Measurements from ENCODE around the gene FAM13A. TPM values are rescaled to one million over a fixed set of nuclear protein-coding genes. Genes with fewer than 3 reads are reported as not detected.

FAM13A gene
- polyA plus RNA-seq, 1 donor from 2014 or later = 4.0 TPM

DNA sequence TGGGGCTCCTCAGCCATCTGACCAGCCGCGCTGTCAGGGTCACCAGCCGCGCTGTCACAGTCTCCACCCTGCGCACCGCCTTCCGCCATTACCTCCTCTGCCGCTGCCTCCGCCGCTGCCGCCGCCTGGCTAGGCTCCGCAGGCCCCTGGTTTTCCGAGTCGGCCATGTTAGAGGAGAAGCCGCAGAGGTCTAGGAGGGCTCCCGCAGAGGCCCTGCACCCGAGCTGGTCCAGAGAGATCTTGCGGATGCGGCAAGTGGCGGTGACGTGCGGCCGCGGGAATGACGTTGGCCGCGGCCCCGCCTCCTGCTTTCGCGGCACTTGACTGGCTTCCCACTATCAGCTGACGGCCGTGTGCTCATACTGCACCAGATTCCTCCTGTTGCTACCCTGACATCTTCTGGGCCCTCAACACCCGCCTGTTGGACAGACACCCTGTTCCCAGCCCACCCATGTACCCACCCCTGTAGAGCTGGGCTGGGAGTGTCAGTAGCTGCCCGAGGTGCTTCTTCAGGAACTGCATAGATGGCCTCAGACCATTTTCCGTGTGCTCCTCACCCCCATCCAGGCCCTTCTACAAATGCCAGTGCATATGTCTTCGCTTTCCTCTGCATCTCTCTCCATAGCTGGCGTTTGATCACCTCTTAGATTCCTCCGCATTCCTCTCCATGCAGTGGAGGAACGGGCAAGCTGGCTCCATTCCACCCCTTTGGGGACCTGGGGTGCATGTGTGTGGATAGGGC, 359.2 kb downstream of the FAM13A start, which contains the start of gene NAP1L5:
Gene NAP1L5, minus strand, starts transcription at position 242 of the 742 bp plus-strand sequence. Its CDS starts 75 bp downstream, at position 167.
- no peaks in the 10 kb centered on the region for H3K9me2 ChIP-seq (ENCODE audit: insufficient read depth, low read length)
- H3K4me3 ChIP-seq (ENCODE audit: low read length) = peak within 1 kb of the TSS; percentile 67
- H3K36me3 ChIP-seq (ENCODE audit: insufficient read depth, low read length) = no peaks in the 10 kb centered on the region
- H3F3A ChIP-seq (ENCODE audit: insufficient read depth, low read length, poor library complexity, severe bottlenecking) = no peaks in the 10 kb centered on the region
- peak within 1 kb of the TSS; percentile 59 for H3K27ac ChIP-seq (ENCODE audit: low read length)
- H2AFZ ChIP-seq (ENCODE audit: low read depth, low read length) = no peak within 1 kb of the TSS
- no peaks in the 10 kb centered on the region for H3K9me3 ChIP-seq (ENCODE audit: low read length)
- no peaks in the 10 kb centered on the region for H3K27me3 ChIP-seq (ENCODE audit: insufficient read depth, low read depth, low read length)
- peak within 1 kb of the TSS; percentile 13 for H3K4me2 ChIP-seq (ENCODE audit: low read length)
- peak within 1 kb of the TSS; percentile 61 for H3K9ac ChIP-seq (ENCODE audit: low read length)
- no peaks in the 10 kb centered on the region for H4K20me1 ChIP-seq (ENCODE audit: insufficient read depth)
- TF ChIP-seq POLR2AphosphoS5 (IDR thresholded peaks at IDR 0.05) = peak; percentile 68
- no peak for TF ChIP-seq SMC3 (conservative IDR thresholded peaks at IDR 0.05; ENCODE audit: poor library complexity)
- TF ChIP-seq, protein P1, sequence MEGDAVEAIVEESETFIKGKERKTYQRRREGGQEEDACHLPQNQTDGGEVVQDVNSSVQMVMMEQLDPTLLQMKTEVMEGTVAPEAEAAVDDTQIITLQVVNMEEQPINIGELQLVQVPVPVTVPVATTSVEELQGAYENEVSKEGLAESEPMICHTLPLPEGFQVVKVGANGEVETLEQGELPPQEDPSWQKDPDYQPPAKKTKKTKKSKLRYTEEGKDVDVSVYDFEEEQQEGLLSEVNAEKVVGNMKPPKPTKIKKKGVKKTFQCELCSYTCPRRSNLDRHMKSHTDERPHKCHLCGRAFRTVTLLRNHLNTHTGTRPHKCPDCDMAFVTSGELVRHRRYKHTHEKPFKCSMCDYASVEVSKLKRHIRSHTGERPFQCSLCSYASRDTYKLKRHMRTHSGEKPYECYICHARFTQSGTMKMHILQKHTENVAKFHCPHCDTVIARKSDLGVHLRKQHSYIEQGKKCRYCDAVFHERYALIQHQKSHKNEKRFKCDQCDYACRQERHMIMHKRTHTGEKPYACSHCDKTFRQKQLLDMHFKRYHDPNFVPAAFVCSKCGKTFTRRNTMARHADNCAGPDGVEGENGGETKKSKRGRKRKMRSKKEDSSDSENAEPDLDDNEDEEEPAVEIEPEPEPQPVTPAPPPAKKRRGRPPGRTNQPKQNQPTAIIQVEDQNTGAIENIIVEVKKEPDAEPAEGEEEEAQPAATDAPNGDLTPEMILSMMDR (IDR thresholded peaks at IDR 0.05; ENCODE audit: poor library complexity, severe bottlenecking) = no peak
- TF ChIP-seq, protein P2, sequence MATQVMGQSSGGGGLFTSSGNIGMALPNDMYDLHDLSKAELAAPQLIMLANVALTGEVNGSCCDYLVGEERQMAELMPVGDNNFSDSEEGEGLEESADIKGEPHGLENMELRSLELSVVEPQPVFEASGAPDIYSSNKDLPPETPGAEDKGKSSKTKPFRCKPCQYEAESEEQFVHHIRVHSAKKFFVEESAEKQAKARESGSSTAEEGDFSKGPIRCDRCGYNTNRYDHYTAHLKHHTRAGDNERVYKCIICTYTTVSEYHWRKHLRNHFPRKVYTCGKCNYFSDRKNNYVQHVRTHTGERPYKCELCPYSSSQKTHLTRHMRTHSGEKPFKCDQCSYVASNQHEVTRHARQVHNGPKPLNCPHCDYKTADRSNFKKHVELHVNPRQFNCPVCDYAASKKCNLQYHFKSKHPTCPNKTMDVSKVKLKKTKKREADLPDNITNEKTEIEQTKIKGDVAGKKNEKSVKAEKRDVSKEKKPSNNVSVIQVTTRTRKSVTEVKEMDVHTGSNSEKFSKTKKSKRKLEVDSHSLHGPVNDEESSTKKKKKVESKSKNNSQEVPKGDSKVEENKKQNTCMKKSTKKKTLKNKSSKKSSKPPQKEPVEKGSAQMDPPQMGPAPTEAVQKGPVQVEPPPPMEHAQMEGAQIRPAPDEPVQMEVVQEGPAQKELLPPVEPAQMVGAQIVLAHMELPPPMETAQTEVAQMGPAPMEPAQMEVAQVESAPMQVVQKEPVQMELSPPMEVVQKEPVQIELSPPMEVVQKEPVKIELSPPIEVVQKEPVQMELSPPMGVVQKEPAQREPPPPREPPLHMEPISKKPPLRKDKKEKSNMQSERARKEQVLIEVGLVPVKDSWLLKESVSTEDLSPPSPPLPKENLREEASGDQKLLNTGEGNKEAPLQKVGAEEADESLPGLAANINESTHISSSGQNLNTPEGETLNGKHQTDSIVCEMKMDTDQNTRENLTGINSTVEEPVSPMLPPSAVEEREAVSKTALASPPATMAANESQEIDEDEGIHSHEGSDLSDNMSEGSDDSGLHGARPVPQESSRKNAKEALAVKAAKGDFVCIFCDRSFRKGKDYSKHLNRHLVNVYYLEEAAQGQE (IDR thresholded peaks at IDR 0.05; ENCODE audit: borderline replicate concordance) = peak; percentile 18
- TF ChIP-seq EP300 (conservative IDR thresholded peaks at IDR 0.05; ENCODE audit: poor library complexity, severe bottlenecking) = no peak
- TF ChIP-seq EZH2 (IDR thresholded peaks at IDR 0.05; ENCODE audit: borderline replicate concordance, insufficient read depth, low read length, poor library complexity, severe bottlenecking) = no peak
- TF ChIP-seq RAD21 (conservative IDR thresholded peaks at IDR 0.05) = no peak
- no peak for TF ChIP-seq TAF1 (IDR thresholded peaks at IDR 0.05; ENCODE audit: low read depth)
- TF ChIP-seq MXI1 (conservative IDR thresholded peaks at IDR 0.05; ENCODE audit: poor library complexity, severe bottlenecking) = no peak
- H3K79me2 ChIP-seq (replicated peaks; ENCODE audit: insufficient read depth, low read length) = no peaks in the 10 kb centered on the region

DNA sequence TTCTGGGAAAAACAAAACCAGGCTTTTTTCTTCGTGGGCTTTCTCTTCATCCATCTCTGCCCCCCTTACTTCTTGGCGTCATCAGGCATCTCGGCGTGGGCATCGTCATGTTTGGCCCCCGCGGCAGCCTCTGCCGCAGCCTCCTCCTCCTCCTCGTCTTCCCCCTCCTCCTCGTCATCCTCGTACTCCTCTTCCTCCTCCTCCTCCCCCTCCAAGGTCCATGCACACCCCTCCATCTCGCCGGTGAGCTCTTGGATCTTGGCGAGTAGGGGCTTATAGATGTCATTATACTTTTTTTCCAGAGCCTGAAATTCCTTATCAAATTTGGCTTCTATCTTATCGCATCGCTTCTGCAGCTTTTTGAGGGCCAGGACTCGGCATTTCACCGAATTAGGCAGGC, 359.8 kb downstream of the FAM13A start:
- H3K9me2 ChIP-seq (ENCODE audit: insufficient read depth, low read length) = no peaks in the 10 kb centered on the region
- no peak overlapping the region for H2AFZ ChIP-seq (ENCODE audit: low read depth, low read length)
- H3K79me2 ChIP-seq (replicated peaks; ENCODE audit: insufficient read depth, low read length) = no peaks in the 10 kb centered on the region
- no peaks in the 10 kb centered on the region for H3K9me3 ChIP-seq (ENCODE audit: low read length)
- no peaks in the 10 kb centered on the region for H3K27me3 ChIP-seq (ENCODE audit: insufficient read depth, low read depth, low read length)
- peak overlapping the region; percentile 13 for H3K4me2 ChIP-seq (ENCODE audit: low read length)
- TF ChIP-seq RAD21 (conservative IDR thresholded peaks at IDR 0.05) (no peak), POLR2AphosphoS5 (IDR thresholded peaks at IDR 0.05) (peak; percentile 20)
- peak overlapping the region; percentile 67 for H3K4me3 ChIP-seq (ENCODE audit: low read length)
- H3K9ac ChIP-seq (ENCODE audit: low read length) = peak overlapping the region; percentile 61
- no peaks in the 10 kb centered on the region for H4K20me1 ChIP-seq (ENCODE audit: insufficient read depth)
- peak overlapping the region; percentile 59 for H3K27ac ChIP-seq (ENCODE audit: low read length)
- H3K36me3 ChIP-seq (ENCODE audit: insufficient read depth, low read length) = no peaks in the 10 kb centered on the region
- no peaks in the 10 kb centered on the region for H3F3A ChIP-seq (ENCODE audit: insufficient read depth, low read length, poor library complexity, severe bottlenecking)
